Fibroblast of mammary gland (primary cell): Measurements from ENCODE around the gene TMC3.

Source experiments
- DNase-seq: peaks from one replicate; pipeline ENCODE4 v3.0.0-alpha.2; 2010; ENCODE audit warnings: low read depth
- H3K4me3 ChIP-seq: 2 replicates; pipeline ENCODE4 v1.5.1; 2011; ENCODE audit warnings: low read depth, mild to moderate bottlenecking, low read length, moderate library complexity; ENCODE audit not compliant: control insufficient read depth
- CTCF ChIP-seq: conservative IDR thresholded peaks from 2 replicates; pipeline ENCODE4 v1.5.1; 2011; ENCODE audit warnings: low read depth, low read length, inconsistent platforms; ENCODE audit not compliant: control insufficient read depth, insufficient read depth

Gene TMC3

GRCh38 chr15:81299156-81299555, 74.9 kb downstream of the TMC3 start:
- no peak for DNase-seq
- TF ChIP-seq CTCF: no peak
- H3K4me3 ChIP-seq: no peak overlapping the region

- H3K4me3 ChIP-seq: no peak overlapping the region
- TF ChIP-seq CTCF: no peak
- no peak for DNase-seq
Measured at GRCh38 chr15:81298611-81299010, 75.4 kb downstream of the TMC3 start.

GRCh38 chr15:81297603-81298575, 76.1 kb downstream of the TMC3 start:
- H3K4me3 ChIP-seq: no peak overlapping the region
- no peak for DNase-seq

GRCh38 chr15:81297147-81297572, 76.9 kb downstream of the TMC3 start:
- DNase-seq: no peak
- no peak overlapping the region for H3K4me3 ChIP-seq
- TF ChIP-seq CTCF: no peak

More at GRCh38 chr15:81297603-81298575, 76.1 kb downstream of the TMC3 start:
- TF ChIP-seq CTCF: no peak

- TF ChIP-seq CTCF: no peak
- no peak overlapping the region for H3K4me3 ChIP-seq
- DNase-seq: no peak
Measured at GRCh38 chr15:81296673-81297072, 77.3 kb downstream of the TMC3 start.

GRCh38 chr15:81296186-81296585, 77.8 kb downstream of the TMC3 start:
- no peak overlapping the region for H3K4me3 ChIP-seq
- no peak for DNase-seq
- no peak for TF ChIP-seq CTCF
